ENCODE data around the gene RGL1. TPM values are rescaled to one million over a fixed set of nuclear protein-coding genes. Genes with fewer than 3 reads are reported as not detected.

RGL1 gene
- total RNA-seq, 4 donors from 2014 or later, result 57.3 to 81.8 (median 68.1) TPM

- Histone ChIP-seq H3K4me1 (peaks cover 0 to 26% (median 13%) of the 10 kb centered on the region in 4 donors), H3K36me3 (peaks cover 0 to 78% (median 0%) of the 10 kb centered on the region in 3 donors), H3K27ac (peak overlapping the region in 3 of 4 donors; percentile 4 to 70 (median 30)), H3K9me3 (no peaks in the 10 kb centered on the region), H3K4me3 (no peak overlapping the region), H3K27me3 (no peaks in the 10 kb centered on the region)
- WGBS, 2 donors, result 58 to 71% methylated on average over 2 of the region's 2 CpGs
- DNase-seq (ENCODE audit: low spot score in 2 of 2), result no peak
- TF ChIP-seq CTCF (IDR thresholded peaks at IDR 0.05), result no peak
- TF ChIP-seq EP300 (IDR thresholded peaks at IDR 0.05), result peak in 1 of 2 donors; percentile 48
Measured at GRCh38 chr1:183911285-183911684, 106.4 kb downstream of the RGL1 start.

GRCh38 chr1:183912265-183912886 lies 107.5 kb downstream of the RGL1 start:
- Histone ChIP-seq H3K27ac (peak overlapping the region in 1 of 4 donors; percentile 70), H3K27me3 (no peaks in the 10 kb centered on the region), H3K9me3 (no peaks in the 10 kb centered on the region), H3K4me3 (no peak overlapping the region), H3K36me3 (peaks cover 0 to 78% (median 0%) of the 10 kb centered on the region in 3 donors), H3K4me1 (peaks cover 0 to 27% (median 14%) of the 10 kb centered on the region in 4 donors)
- no peak for TF ChIP-seq CTCF (IDR thresholded peaks at IDR 0.05)
- TF ChIP-seq POLR2A (IDR thresholded peaks at IDR 0.05), result no peak
- TF ChIP-seq EP300 (IDR thresholded peaks at IDR 0.05), result no peak
- 76 to 80% methylated on average over 5 of the region's 5 CpGs for WGBS, 2 donors
- no peak for DNase-seq (ENCODE audit: low spot score in 2 of 2)

GRCh38 chr1:183913567-183913993 lies 108.7 kb downstream of the RGL1 start:
- Histone ChIP-seq H3K36me3 (peaks cover 0 to 78% (median 0%) of the 10 kb centered on the region in 3 donors), H3K4me1 (peaks cover 0 to 27% (median 14%) of the 10 kb centered on the region in 4 donors), H3K27ac (peak overlapping the region in 2 of 4 donors; percentile 38 to 68), H3K4me3 (no peak overlapping the region), H3K9me3 (no peaks in the 10 kb centered on the region), H3K27me3 (no peaks in the 10 kb centered on the region)
- no peak for DNase-seq (ENCODE audit: low spot score in 2 of 2)
- TF ChIP-seq POLR2A (IDR thresholded peaks at IDR 0.05) (no peak), EP300 (IDR thresholded peaks at IDR 0.05) (no peak), CTCF (IDR thresholded peaks at IDR 0.05) (no peak)
- WGBS, 2 donors, result 82 to 84% methylated on average over 3 of the region's 3 CpGs

GRCh38 chr1:183914276-183914675 lies 109.4 kb downstream of the RGL1 start:
- no peaks in the 10 kb centered on the region for H3K9me3 ChIP-seq
- no peak overlapping the region for H3K4me3 ChIP-seq
- peak overlapping the region in 2 of 4 donors; percentile 38 to 68 for H3K27ac ChIP-seq
- no peaks in the 10 kb centered on the region for H3K27me3 ChIP-seq
- no peak for TF ChIP-seq POLR2A (IDR thresholded peaks at IDR 0.05)
- no peak for TF ChIP-seq CTCF (IDR thresholded peaks at IDR 0.05)
- peaks cover 0 to 27% (median 14%) of the 10 kb centered on the region in 4 donors for H3K4me1 ChIP-seq
- H3K36me3 ChIP-seq, result peaks cover 0 to 75% (median 0%) of the 10 kb centered on the region in 3 donors
- 32 to 41% methylated on average over 3 of the region's 3 CpGs for WGBS, 2 donors
- DNase-seq (ENCODE audit: low spot score in 2 of 2), result peak in 1 of 2 donors; percentile 41

- H3K27me3 ChIP-seq, result no peaks in the 10 kb centered on the region
- no peak for DNase-seq (ENCODE audit: low spot score in 2 of 2)
- peaks cover 0 to 75% (median 0%) of the 10 kb centered on the region in 3 donors for H3K36me3 ChIP-seq
- H3K9me3 ChIP-seq, result no peaks in the 10 kb centered on the region
- no peak overlapping the region for H3K27ac ChIP-seq
- H3K4me1 ChIP-seq, result peaks cover 0 to 27% (median 14%) of the 10 kb centered on the region in 4 donors
- TF ChIP-seq CTCF (IDR thresholded peaks at IDR 0.05) (no peak), POLR2A (IDR thresholded peaks at IDR 0.05) (no peak), EP300 (IDR thresholded peaks at IDR 0.05) (no peak)
- H3K4me3 ChIP-seq, result no peak overlapping the region
Measured at GRCh38 chr1:183914891-183915290, 110.0 kb downstream of the RGL1 start.

Measured in tibial nerve (tissue), 4 donors.